MM.1S (cell line): ENCODE measurements around the gene DGCR8.

Experiments
- DNase-seq: peaks from one replicate; pipeline ENCODE4 v3.0.0-alpha.2; 2015
- H2AFZ ChIP-seq: fragments of 300-600 bp; sonication (generic); 2 replicates; pipeline ENCODE4 v1.6.0; 2016; ENCODE audit warnings: antibody characterized with exemption, low read length
- H3F3A ChIP-seq: fragments of 300-600 bp; sonication (generic); 2 replicates; pipeline ENCODE4 v1.6.1; 2016; ENCODE audit warnings: mild to moderate bottlenecking, antibody characterized with exemption, low read length, moderate library complexity, mixed read lengths; ENCODE audit not compliant: insufficient read depth
- H3K27ac ChIP-seq: fragments of 300-600 bp; sonication (generic); 2 replicates; pipeline ENCODE4 v1.5.1; 2016; ENCODE audit warnings: mild to moderate bottlenecking, low read length
- H3K27me3 ChIP-seq: fragments of 300-600 bp; sonication (generic); replicated peaks from 2 replicates; pipeline ENCODE4 v1.6.0; 2016; ENCODE audit warnings: low read length; ENCODE audit not compliant: insufficient read depth
- H3K36me3 ChIP-seq: fragments of 300-600 bp; sonication (generic); replicated peaks from 2 replicates; pipeline ENCODE4 v1.6.1; 2016; ENCODE audit warnings: mild to moderate bottlenecking, low read length, mixed read lengths; ENCODE audit not compliant: insufficient read depth
- H3K4me1 ChIP-seq: fragments of 300-600 bp; sonication (generic); 2 replicates; pipeline ENCODE4 v1.6.1; 2016; ENCODE audit warnings: low read length, mixed read lengths
- H3K4me2 ChIP-seq: fragments of 300-600 bp; sonication (generic); 2 replicates; pipeline ENCODE4 v1.6.0; 2016; ENCODE audit warnings: low read depth, low read length
- H3K4me3 ChIP-seq: fragments of 300-600 bp; sonication (generic); 2 replicates; pipeline ENCODE4 v1.5.1; 2016; ENCODE audit warnings: low read length, mixed read lengths
- H3K79me2 ChIP-seq: fragments of 300-600 bp; sonication (generic); 2 replicates; pipeline ENCODE4 v1.6.1; 2016; ENCODE audit warnings: mixed run types, low read length, mixed read lengths
- H3K9ac ChIP-seq: fragments of 300-600 bp; sonication (generic); 2 replicates; pipeline ENCODE4 v1.6.1; 2016; ENCODE audit warnings: low read length, mixed read lengths
- H3K9me2 ChIP-seq: fragments of 300-600 bp; sonication (generic); replicated peaks from 2 replicates; pipeline ENCODE4 v1.6.1; 2016; ENCODE audit warnings: mild to moderate bottlenecking, low read length, mixed read lengths; ENCODE audit not compliant: insufficient read depth
- H3K9me3 ChIP-seq: fragments of 300-600 bp; sonication (generic); replicated peaks from 2 replicates; pipeline ENCODE4 v1.6.1; 2016; ENCODE audit warnings: mild to moderate bottlenecking, low read length, mixed read lengths; ENCODE audit not compliant: insufficient read depth
- H4K20me1 ChIP-seq: fragments of 300-600 bp; sonication (generic); 2 replicates; pipeline ENCODE4 v1.6.1; 2016; ENCODE audit warnings: mild to moderate bottlenecking, low read length, moderate library complexity, mixed read lengths; ENCODE audit not compliant: insufficient read depth
- CTCF ChIP-seq: fragments of 300-600 bp; sonication (generic); IDR thresholded peaks from 2 replicates; pipeline ENCODE4 v1.5.1; 2016; ENCODE audit warnings: antibody characterized with exemption, low read length, mixed read lengths
- EZH2 ChIP-seq: fragments of 300-600 bp; sonication (generic); optimal IDR thresholded peaks from 2 replicates; pipeline ENCODE3; 2017; ENCODE audit warnings: low read depth, mild to moderate bottlenecking, antibody characterized with exemption, low read length, mixed read lengths
- EZH2phosphoT487 ChIP-seq: fragments of 300-600 bp; sonication (generic); IDR thresholded peaks from 2 replicates; pipeline ENCODE4 v1.6.1; 2018; ENCODE audit warnings: antibody characterized with exemption, low read length

The DGCR8 gene

DNA sequence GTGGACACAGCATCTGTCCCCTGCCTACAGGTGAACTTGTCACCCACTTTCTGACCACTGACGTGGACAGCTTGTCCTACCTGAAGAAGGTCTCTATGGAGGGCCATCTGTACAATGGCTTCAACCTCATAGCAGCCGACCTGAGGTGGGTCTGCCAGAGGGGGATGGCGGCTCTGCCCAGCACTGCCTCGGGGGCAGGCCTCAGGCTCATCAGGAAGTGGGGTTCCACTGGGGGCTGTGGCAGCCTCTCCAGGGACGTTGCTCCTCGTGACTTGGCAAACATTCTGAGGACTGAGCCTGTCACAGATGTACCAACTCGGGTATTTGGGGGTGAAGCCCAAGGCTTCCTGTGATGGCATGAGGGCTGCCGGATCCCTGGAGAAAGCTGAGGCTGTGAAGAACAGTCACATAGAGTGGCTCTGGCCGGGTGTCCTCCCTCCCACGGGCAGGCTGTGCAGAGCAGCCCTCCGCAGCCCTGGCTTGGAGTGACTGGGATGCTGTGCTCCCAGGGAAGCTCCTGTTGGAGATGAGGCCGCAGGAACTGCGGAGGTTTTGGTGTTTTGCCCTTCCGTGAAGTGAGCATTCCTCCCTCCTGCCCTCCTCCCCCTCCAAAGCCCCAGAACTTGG lies 26.5 kb upstream of the DGCR8 start:
- H3K4me3 ChIP-seq: no peak overlapping the region
- DNase-seq: no peak
- no peaks in the 10 kb centered on the region for H3K9me3 ChIP-seq
- H3K9me2 ChIP-seq: no peaks in the 10 kb centered on the region
- no peak overlapping the region for H3K4me2 ChIP-seq
- H3K36me3 ChIP-seq: no peaks in the 10 kb centered on the region
- H3K27ac ChIP-seq: no peak overlapping the region
- no peaks in the 10 kb centered on the region for H4K20me1 ChIP-seq
- H3F3A ChIP-seq: no peaks in the 10 kb centered on the region
- H3K27me3 ChIP-seq: no peaks in the 10 kb centered on the region
- no peak overlapping the region for H3K9ac ChIP-seq
- H2AFZ ChIP-seq: no peak overlapping the region
- no peaks in the 10 kb centered on the region for H3K4me1 ChIP-seq
- no peaks in the 10 kb centered on the region for H3K79me2 ChIP-seq
- TF ChIP-seq CTCF: no peak

GRCh38 chr22:20054034-20054427 lies 26.0 kb upstream of the DGCR8 start:
- Histone ChIP-seq H2AFZ (no peak overlapping the region), H3K4me2 (no peak overlapping the region), H3K36me3 (no peaks in the 10 kb centered on the region), H3K4me1 (no peaks in the 10 kb centered on the region), H3K79me2 (no peaks in the 10 kb centered on the region), H4K20me1 (no peaks in the 10 kb centered on the region), H3K9me2 (no peaks in the 10 kb centered on the region), H3K27ac (no peak overlapping the region), H3F3A (no peaks in the 10 kb centered on the region), H3K9ac (no peak overlapping the region), H3K27me3 (no peaks in the 10 kb centered on the region), H3K4me3 (no peak overlapping the region), H3K9me3 (no peaks in the 10 kb centered on the region)
- no peak for DNase-seq
- TF ChIP-seq EZH2phosphoT487: no peak
- no peak for TF ChIP-seq CTCF

DNA sequence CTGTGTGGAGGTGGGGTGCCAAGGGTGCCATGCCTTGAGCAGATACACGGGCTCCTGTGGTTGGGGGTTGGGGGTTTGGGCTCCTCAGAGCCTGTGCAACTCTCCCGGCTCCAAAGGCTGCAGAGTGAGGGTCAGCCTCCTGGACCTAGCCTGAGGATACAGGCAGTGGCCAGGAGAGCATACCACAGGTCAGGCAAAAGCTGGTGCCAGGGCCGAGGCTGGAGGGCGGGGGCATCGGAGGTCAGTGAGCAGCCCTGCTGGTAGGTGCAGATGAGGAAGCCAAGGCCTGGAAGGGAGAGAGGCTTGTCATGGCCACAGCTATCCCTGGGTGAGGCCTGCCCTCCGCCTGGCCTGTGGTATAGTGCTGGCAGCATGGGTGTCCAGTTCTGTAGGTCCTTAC lies 25.6 kb upstream of the DGCR8 start:
- no peaks in the 10 kb centered on the region for H3K9me3 ChIP-seq
- H3K9ac ChIP-seq: no peak overlapping the region
- no peaks in the 10 kb centered on the region for H3K27me3 ChIP-seq
- no peaks in the 10 kb centered on the region for H3K36me3 ChIP-seq
- H3K4me2 ChIP-seq: no peak overlapping the region
- no peaks in the 10 kb centered on the region for H3K79me2 ChIP-seq
- H3K4me1 ChIP-seq: no peaks in the 10 kb centered on the region
- H3K27ac ChIP-seq: no peak overlapping the region
- no peak overlapping the region for H3K4me3 ChIP-seq
- no peaks in the 10 kb centered on the region for H3K9me2 ChIP-seq
- H2AFZ ChIP-seq: no peak overlapping the region
- no peak for DNase-seq
- TF ChIP-seq EZH2phosphoT487: no peak
- no peak for TF ChIP-seq EZH2
- TF ChIP-seq CTCF: no peak
- no peaks in the 10 kb centered on the region for H4K20me1 ChIP-seq
- no peaks in the 10 kb centered on the region for H3F3A ChIP-seq
